Bronchial epithelial cell (primary cell): ENCODE measurements around the gene YIF1A. TPM values are rescaled to one million over a fixed set of nuclear protein-coding genes. Genes with fewer than 3 reads are reported as not detected.

Experiments used
- DNase-seq: peaks from one replicate; pipeline ENCODE4 v3.0.0-alpha.2; 2010; ENCODE audit warnings: low read depth
- FAIRE-seq: peaks from 2 replicates; lab custom pipeline; 2011; peaks lifted over from hg19 to GRCh38; lab: Jason Lieb, UNC
- H3K27me3 ChIP-seq: 2 replicates; pipeline ENCODE4 v1.5.1; 2011; ENCODE audit warnings: low read length; ENCODE audit not compliant: control insufficient read depth, insufficient read depth
- H3K36me3 ChIP-seq: 2 replicates; pipeline ENCODE4 v1.5.1; 2011; ENCODE audit warnings: low read length; ENCODE audit not compliant: control insufficient read depth, insufficient read depth
- H3K4me3 ChIP-seq: 2 replicates; pipeline ENCODE4 v1.5.1; 2011; ENCODE audit warnings: mild to moderate bottlenecking, low read depth, low read length, control low read depth
- CTCF ChIP-seq: IDR thresholded peaks from 2 replicates; pipeline ENCODE4 v1.5.1; 2011; ENCODE audit warnings: mild to moderate bottlenecking, moderate library complexity, low read length, control low read depth, inconsistent platforms; ENCODE audit not compliant: insufficient read depth, severe bottlenecking
- total RNA-seq: library from RNA; depleted of rRNA; stranded (reverse); fragments of >200 nt; gene quantifications from 2 replicates; pipeline ENCODE4 v1.2.1, GENCODE V29; 2014

Gene YIF1A
- total RNA-seq, 1 donor from 2014 or later = 231 TPM

- no peaks in the 10 kb centered on the region for H3K27me3 ChIP-seq
- no peak overlapping the region for H3K4me3 ChIP-seq
- DNase-seq (no peak), FAIRE-seq (no peak)
- H3K36me3 ChIP-seq = peaks cover 25% of the 10 kb centered on the region
- TF ChIP-seq CTCF = no peak
These were observed 26.2 kb downstream of the YIF1A start for GRCh38 chr11:66262696-66263095.

GRCh38 chr11:66262191-66262590 lies 26.8 kb downstream of the YIF1A start:
- H3K4me3 ChIP-seq = no peak overlapping the region
- peaks cover 25% of the 10 kb centered on the region for H3K36me3 ChIP-seq
- no peak for TF ChIP-seq CTCF
- FAIRE-seq (peak; percentile 89), DNase-seq (no peak)
- no peaks in the 10 kb centered on the region for H3K27me3 ChIP-seq

GRCh38 chr11:66261578-66261977 lies 27.4 kb downstream of the YIF1A start:
- H3K27me3 ChIP-seq = no peaks in the 10 kb centered on the region
- no peak for DNase-seq
- no peak for FAIRE-seq
- no peak for TF ChIP-seq CTCF
- peaks cover 22% of the 10 kb centered on the region for H3K36me3 ChIP-seq
- no peak overlapping the region for H3K4me3 ChIP-seq

GRCh38 chr11:66259956-66260355 lies 29.0 kb downstream of the YIF1A start:
- no peak for FAIRE-seq
- H3K36me3 ChIP-seq = peaks cover 19% of the 10 kb centered on the region
- no peak overlapping the region for H3K4me3 ChIP-seq
- no peak for TF ChIP-seq CTCF
- H3K27me3 ChIP-seq = no peaks in the 10 kb centered on the region
- no peak for DNase-seq

DNA sequence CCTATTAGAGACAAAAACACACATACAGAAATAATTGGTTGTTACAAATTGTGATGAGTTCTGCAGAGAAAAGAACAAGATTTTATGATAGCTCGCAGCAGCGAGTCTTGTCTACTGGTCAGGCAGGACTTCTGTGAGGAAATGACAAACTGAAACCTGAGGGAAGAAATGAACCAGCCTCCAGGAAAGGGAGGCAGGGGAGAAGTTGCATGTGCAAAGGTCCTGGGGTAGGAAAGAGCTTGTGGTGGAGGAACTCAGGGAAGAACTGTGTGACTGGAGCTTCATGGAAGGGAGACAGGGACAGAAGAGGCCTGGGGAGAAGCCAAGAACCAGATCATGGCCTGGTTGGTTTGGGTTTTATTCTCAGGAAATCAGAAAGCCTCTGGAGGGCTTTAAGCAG lies 29.7 kb downstream of the YIF1A start:
- H3K36me3 ChIP-seq = peaks cover 13% of the 10 kb centered on the region

More for the DNA sequence above, 29.7 kb downstream of the YIF1A start:
- DNase-seq = no peak
- no peak for TF ChIP-seq CTCF
- no peak overlapping the region for H3K4me3 ChIP-seq
- H3K27me3 ChIP-seq = no peaks in the 10 kb centered on the region
- no peak for FAIRE-seq
